ENCODE data around the gene AFAP1. TPM values are rescaled to one million over a fixed set of nuclear protein-coding genes. Genes with fewer than 3 reads are reported as not detected.

Gene AFAP1
- polyA plus RNA-seq, 1 experiment, result 61.7 TPM

- Histone ChIP-seq H3K9me3 (ENCODE audit: control insufficient read depth, insufficient read depth, low read length) (no peaks in the 10 kb centered on the region), H3K27ac (ENCODE audit: low read depth, low read length) (peak overlapping the region; percentile 42), H3K4me3 (ENCODE audit: low read depth, low read length) (no peak overlapping the region), H3K27me3 (ENCODE audit: control insufficient read depth, insufficient read depth, low read length) (no peaks in the 10 kb centered on the region)
- no peak for TF ChIP-seq CTCF (IDR thresholded peaks at IDR 0.05; ENCODE audit: low read depth, low read length)
- no peak for DNase-seq (ENCODE audit: low read depth, low spot score)
- ChIA-PET CTCF (interaction anchor here (0.7 to 3.1 kb wide), 5 partner anchors 9 to 21 kb away, joined by 3 to 11 read pairs (median 5); no protein-coding TSS in a partner anchor), POLR2A (interaction anchor here (0.7 to 1.8 kb wide), 4 partner anchors 15 to 69 kb away, joined by 3 to 7 read pairs (median 4); no protein-coding TSS in a partner anchor)
Measured at GRCh38 chr4:7822877-7823276, 116.8 kb downstream of the AFAP1 start.

DNA sequence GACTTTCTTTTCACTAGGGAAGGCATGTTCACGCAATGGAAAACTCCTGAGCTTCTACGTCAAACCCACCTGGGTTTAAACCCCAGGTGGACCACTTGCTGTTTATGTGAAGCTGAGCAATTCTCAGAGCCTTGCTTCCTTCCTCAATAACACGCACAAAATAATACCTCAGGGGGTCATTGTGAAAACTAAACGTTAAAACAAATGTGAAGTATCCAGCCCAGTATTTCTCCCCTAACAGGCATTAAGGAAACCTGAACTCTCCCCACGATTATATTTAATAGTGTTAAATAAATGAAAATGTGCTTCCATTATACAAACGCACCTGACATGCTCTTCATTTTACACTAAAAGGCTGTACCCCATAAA is 117.5 kb downstream of the AFAP1 start:
- TF ChIP-seq CTCF (IDR thresholded peaks at IDR 0.05; ENCODE audit: low read depth, low read length), result no peak
- Histone ChIP-seq H3K27ac (ENCODE audit: low read depth, low read length) (no peak overlapping the region), H3K27me3 (ENCODE audit: control insufficient read depth, insufficient read depth, low read length) (no peaks in the 10 kb centered on the region), H3K9me3 (ENCODE audit: control insufficient read depth, insufficient read depth, low read length) (no peaks in the 10 kb centered on the region), H3K4me3 (ENCODE audit: low read depth, low read length) (no peak overlapping the region)
- DNase-seq (ENCODE audit: low read depth, low spot score), result no peak
- CTCF ChIA-PET, result interaction anchor here (2.0 to 3.1 kb wide), 2 partner anchors 17 to 23 kb away, joined by 7 to 11 read pairs; no protein-coding TSS in a partner anchor
- POLR2A ChIA-PET, result interaction anchor here (0.6 to 1.8 kb wide), 3 partner anchors 17 to 70 kb away, joined by 5 to 7 read pairs (median 7); no protein-coding TSS in a partner anchor

DNA sequence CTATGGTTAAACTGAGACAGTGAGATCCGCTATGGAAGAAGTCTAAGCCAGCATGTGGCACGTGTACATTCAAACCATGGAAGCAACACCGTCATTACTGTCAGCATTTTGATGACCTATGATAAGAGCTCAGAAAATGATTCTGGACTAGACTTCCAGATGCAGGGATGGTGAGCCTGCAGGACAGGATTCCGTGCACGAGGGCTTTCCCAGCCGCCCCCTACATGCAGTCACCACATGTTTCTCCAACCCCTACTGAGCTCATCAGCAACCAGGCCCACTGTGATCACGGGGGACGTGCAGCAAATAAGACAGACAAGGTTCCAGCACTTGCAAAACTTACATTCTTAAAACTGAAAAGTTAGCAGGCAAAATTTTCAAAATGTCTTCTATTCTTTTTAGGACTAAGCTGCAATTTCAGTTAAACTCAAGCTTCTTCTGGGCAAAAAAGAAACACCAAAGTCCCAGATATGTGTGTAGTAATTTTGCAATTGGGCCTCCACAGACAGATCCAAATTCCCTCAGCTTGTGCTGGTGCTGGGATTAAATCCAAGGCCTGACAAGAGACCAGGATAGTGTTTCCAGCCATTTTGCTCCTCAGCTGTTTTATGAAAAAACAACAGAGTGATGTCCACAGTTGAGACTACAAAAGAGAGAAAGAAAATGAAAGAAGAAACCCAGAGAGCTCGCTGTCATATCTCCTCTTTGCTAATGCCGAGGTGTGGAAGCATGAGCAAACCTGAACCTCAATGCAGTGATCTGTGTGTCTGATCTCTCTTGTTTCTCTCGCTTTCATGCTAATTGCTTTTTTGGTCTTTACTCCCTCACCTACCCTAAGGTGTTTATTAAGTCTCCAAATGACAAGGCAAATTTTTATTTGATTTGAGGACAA is 118.2 kb downstream of the AFAP1 start:
- no peak for DNase-seq (ENCODE audit: low read depth, low spot score)
- no peak overlapping the region for H3K27ac ChIP-seq (ENCODE audit: low read depth, low read length)
- no peak for TF ChIP-seq CTCF (IDR thresholded peaks at IDR 0.05; ENCODE audit: low read depth, low read length)
- no peaks in the 10 kb centered on the region for H3K27me3 ChIP-seq (ENCODE audit: control insufficient read depth, insufficient read depth, low read length)
- no peak overlapping the region for H3K4me3 ChIP-seq (ENCODE audit: low read depth, low read length)
- POLR2A ChIA-PET, result interaction anchor here (0.6 to 1.8 kb wide), 2 partner anchors 16 to 19 kb away, joined by 5 to 7 read pairs; no protein-coding TSS in a partner anchor
- CTCF ChIA-PET, result interaction anchor here (1.5 to 3.1 kb wide), 4 partner anchors 17 to 167 kb away, joined by 4 to 11 read pairs (median 8); no protein-coding TSS in a partner anchor
- no peaks in the 10 kb centered on the region for H3K9me3 ChIP-seq (ENCODE audit: control insufficient read depth, insufficient read depth, low read length)

DNA sequence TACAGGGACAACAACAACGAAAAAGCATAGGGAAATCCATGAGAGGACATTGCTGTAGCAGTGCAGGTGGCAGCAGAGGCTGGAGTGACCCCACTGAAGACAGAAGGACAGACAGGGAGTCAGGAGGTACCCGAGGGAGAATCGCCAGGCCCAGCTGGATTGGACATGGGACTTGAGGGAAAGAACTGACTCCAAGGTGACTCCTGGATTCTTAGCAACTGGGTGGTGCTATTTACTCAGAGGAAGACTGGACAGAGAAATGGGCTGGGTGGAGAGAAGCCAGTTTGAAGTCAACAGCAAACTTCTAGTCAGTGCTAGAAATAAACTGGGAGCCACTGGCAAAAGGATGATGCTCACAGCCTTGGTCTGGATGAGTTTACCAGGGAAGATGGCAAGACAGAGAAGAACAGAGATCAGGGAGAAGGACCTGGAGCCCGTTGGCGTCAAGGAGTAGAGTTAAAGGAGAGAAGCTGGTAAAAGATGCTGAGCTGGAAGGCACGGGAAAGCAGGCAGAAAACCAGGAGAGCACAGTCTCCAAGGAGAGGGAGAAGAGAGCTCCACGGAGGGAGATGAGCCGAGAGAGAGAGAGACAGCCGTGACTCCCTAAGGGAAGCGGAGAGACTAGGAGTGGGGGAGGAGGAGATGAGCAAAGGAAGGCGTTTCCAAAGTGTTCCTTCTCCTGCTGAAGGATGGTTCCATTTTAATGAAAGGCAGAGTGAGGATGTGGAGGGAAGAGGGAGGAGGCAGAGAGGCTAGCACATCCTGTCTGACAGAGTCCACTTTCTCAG is 119.4 kb downstream of the AFAP1 start:
- Histone ChIP-seq H3K9me3 (ENCODE audit: control insufficient read depth, insufficient read depth, low read length) (no peaks in the 10 kb centered on the region), H3K4me3 (ENCODE audit: low read depth, low read length) (no peak overlapping the region), H3K27ac (ENCODE audit: low read depth, low read length) (no peak overlapping the region), H3K27me3 (ENCODE audit: control insufficient read depth, insufficient read depth, low read length) (no peaks in the 10 kb centered on the region)
- no peak for TF ChIP-seq CTCF (IDR thresholded peaks at IDR 0.05; ENCODE audit: low read depth, low read length)
- ChIA-PET POLR2A (interaction anchor here (0.7 kb wide), 1 partner anchor 8 kb away, joined by 4 read pairs; no protein-coding TSS in a partner anchor), CTCF (interaction anchor here (1.5 to 3.1 kb wide), 4 partner anchors 15 to 168 kb away, joined by 4 to 11 read pairs (median 8); no protein-coding TSS in a partner anchor)
- no peak for DNase-seq (ENCODE audit: low read depth, low spot score)

All from AG04450 (cell line).